Measurements from ENCODE around the gene ICAM2.

ICAM2 gene

GRCh38 chr17:64020056-64020766 is at the start of gene ICAM2:
Gene ICAM2, minus strand, starts transcription at chr17:64020633. Its CDS starts 13,942 bp downstream, at chr17:64006691.
- no peak for DNase-seq

GRCh38 chr17:64070213-64070612 is 49.8 kb upstream of the ICAM2 start:
- no peak for DNase-seq

GRCh38 chr17:64069143-64069542 is 48.7 kb upstream of the ICAM2 start:
- DNase-seq: no peak

- DNase-seq: no peak
Observed at GRCh38 chr17:64067657-64068056, 47.2 kb upstream of the ICAM2 start.

GRCh38 chr17:64066716-64067115 is 46.3 kb upstream of the ICAM2 start:
- no peak for DNase-seq

GRCh38 chr17:64065161-64065560 is 44.7 kb upstream of the ICAM2 start:
- no peak for DNase-seq

GRCh38 chr17:64064331-64064730 is 43.9 kb upstream of the ICAM2 start:
- DNase-seq: no peak

GRCh38 chr17:64063766-64064224 is 43.4 kb upstream of the ICAM2 start:
- DNase-seq: no peak

- no peak for DNase-seq
Observed at GRCh38 chr17:64063088-64063487, 42.7 kb upstream of the ICAM2 start.

GRCh38 chr17:64061178-64061898 is 40.9 kb upstream of the ICAM2 start:
- no peak for DNase-seq

GRCh38 chr17:64060331-64060730 is 39.9 kb upstream of the ICAM2 start:
- no peak for DNase-seq

- no peak for DNase-seq
Observed at GRCh38 chr17:64059756-64060155, 39.3 kb upstream of the ICAM2 start.

- DNase-seq: no peak
Observed at GRCh38 chr17:64058621-64059020, 38.2 kb upstream of the ICAM2 start.

GRCh38 chr17:64057701-64058263 is 37.3 kb upstream of the ICAM2 start:
- DNase-seq: no peak

GRCh38 chr17:64056269-64057005 is 36.0 kb upstream of the ICAM2 start:
- DNase-seq: no peak

- DNase-seq: no peak
Observed at GRCh38 chr17:64055183-64056142, 35.0 kb upstream of the ICAM2 start.

GRCh38 chr17:64054304-64054703 is 33.9 kb upstream of the ICAM2 start:
- no peak for DNase-seq

GRCh38 chr17:64053101-64053500 is 32.7 kb upstream of the ICAM2 start:
- DNase-seq: no peak

- DNase-seq: no peak
Observed at GRCh38 chr17:64051153-64051552, 30.7 kb upstream of the ICAM2 start.

GRCh38 chr17:64048805-64049204 is 28.4 kb upstream of the ICAM2 start:
- DNase-seq: no peak

- no peak for DNase-seq
Observed at GRCh38 chr17:64045176-64045575, 24.7 kb upstream of the ICAM2 start.
